Kidney (tissue), 14 donors: ENCODE measurements around the gene IMPA2. TPM values are rescaled to one million over a fixed set of nuclear protein-coding genes. Genes with fewer than 3 reads are reported as not detected.

Source experiments
- DNase-seq, 5 donors: peaks; one replicate each; pipeline ENCODE4 v3.0.0-alpha.2; 2013 to 2020
- FAIRE-seq: peaks from 2 replicates; lab custom pipeline; 2012; peaks lifted over from hg19 to GRCh38; lab: Jason Lieb, UNC
- H3K27ac ChIP-seq, 2 donors: one replicate each; pipeline ENCODE4 v1.7.0; 2013; ENCODE audit warnings: low read depth in 2 of 2, low read length in 2 of 2, inconsistent platforms in 1 of 2
- H3K27me3 ChIP-seq: one replicate; pipeline ENCODE4 v1.7.1; 2013; ENCODE audit warnings: low read length, inconsistent platforms; ENCODE audit not compliant: control insufficient read depth, insufficient read depth
- H3K36me3 ChIP-seq, 3 donors: one replicate each; pipeline versions ENCODE4 v1.7.0 to v1.7.1; 2013; ENCODE audit warnings: low read length in 3 of 3, control low read depth in 1 of 3, inconsistent platforms in 1 of 3; ENCODE audit not compliant: insufficient read depth in 3 of 3, control insufficient read depth in 2 of 3
- H3K4me1 ChIP-seq, 3 donors: one replicate each; pipeline versions ENCODE4 v1.7.0 to v1.7.1; 2013; ENCODE audit warnings: low read length in 3 of 3, inconsistent platforms in 1 of 3, low read depth in 1 of 3; ENCODE audit not compliant: control insufficient read depth in 2 of 3, insufficient read depth in 2 of 3
- H3K4me3 ChIP-seq, 3 donors: one replicate each; pipeline versions ENCODE4 v1.7.0 to v1.8.1; 2013; ENCODE audit warnings: low read length in 3 of 3, control low read depth in 1 of 3, inconsistent platforms in 1 of 3
- H3K9ac ChIP-seq, 3 donors: one replicate each; pipeline versions ENCODE4 v1.7.0 to v1.7.1; 2013; ENCODE audit warnings: low read length in 3 of 3, control low read depth in 1 of 3, inconsistent platforms in 1 of 3
- H3K9me3 ChIP-seq, 3 donors: one replicate each; pipeline versions ENCODE4 v1.7.0 to v1.7.1; 2013; ENCODE audit warnings: low read length in 3 of 3, control low read depth in 1 of 3, inconsistent platforms in 1 of 3; ENCODE audit not compliant: control insufficient read depth in 2 of 3, insufficient read depth in 1 of 3
- intact Hi-C: fragments of 100-400 bp; cut with DNase I; formaldehyde crosslinking; loops from one replicate; pipeline ENCODE4 v1.11.1; 2022
- polyA plus RNA-seq: library from polyadenylated mRNA; stranded (reverse); fragments of 350-450 nt; fragmentation: Illumina TruSeq; extraction: RNeasy Lipid Tissue Mini Kit (QIAGEN cat#74804); gene quantifications from one replicate; pipeline ENCODE4 v1.2.3, GENCODE V29; 2014; ENCODE audit warnings: low read depth, low replicate concordance; ENCODE audit not compliant: insufficient read depth
- total RNA-seq: library from RNA; stranded (reverse); fragmentation: NEBNext Ultra II Directional; extraction: Animal tissue kit (Norgen Biotek cat#: 25700); gene quantifications from one replicate; pipeline ENCODE4 v1.2.1, GENCODE V29; 2021
- TF ChIP-seq, protein P1 (sequence below): IDR thresholded peaks from 3 replicates; pipeline ENCODE4 v1.5.1; 2012; ENCODE audit warnings: mild to moderate bottlenecking, moderate library complexity, borderline replicate concordance; ENCODE audit not compliant: insufficient read depth; ENCODE audit errors: extremely low read depth
- donor health status: control.
- donor health status: control.
- donor health status: control.
- donor health status: control.
- donor health status: control.
- donor health status: DM: yes; HTN: yes; CAD: no.
- donor health status: Normal renal cell carcinoma (clear cell type).

The IMPA2 gene
- total and polyA plus RNA-seq, 2 donors from 2014 or later = 157 to 348 TPM

GRCh38 chr18:12006488-12006840, 25.2 kb downstream of the IMPA2 start:
- H3K36me3 ChIP-seq = peaks cover 0 to 36% (median 5%) of the 10 kb centered on the region in 3 donors
- no peak overlapping the region for H3K27ac ChIP-seq
- no peak overlapping the region for H3K9ac ChIP-seq

GRCh38 chr18:12007063-12007462, 25.8 kb downstream of the IMPA2 start:
- FAIRE-seq (no peak), DNase-seq (peak in 1 of 5 donors; percentile 30)
- intact Hi-C loops = no loop called here
- peaks cover 0 to 36% (median 5%) of the 10 kb centered on the region in 3 donors for H3K36me3 ChIP-seq
- no peak overlapping the region for H3K4me3 ChIP-seq
- no peak overlapping the region for H3K27ac ChIP-seq
- H3K4me1 ChIP-seq = peaks cover 0 to 24% (median 23%) of the 10 kb centered on the region in 3 donors
- TF ChIP-seq, protein P1, sequence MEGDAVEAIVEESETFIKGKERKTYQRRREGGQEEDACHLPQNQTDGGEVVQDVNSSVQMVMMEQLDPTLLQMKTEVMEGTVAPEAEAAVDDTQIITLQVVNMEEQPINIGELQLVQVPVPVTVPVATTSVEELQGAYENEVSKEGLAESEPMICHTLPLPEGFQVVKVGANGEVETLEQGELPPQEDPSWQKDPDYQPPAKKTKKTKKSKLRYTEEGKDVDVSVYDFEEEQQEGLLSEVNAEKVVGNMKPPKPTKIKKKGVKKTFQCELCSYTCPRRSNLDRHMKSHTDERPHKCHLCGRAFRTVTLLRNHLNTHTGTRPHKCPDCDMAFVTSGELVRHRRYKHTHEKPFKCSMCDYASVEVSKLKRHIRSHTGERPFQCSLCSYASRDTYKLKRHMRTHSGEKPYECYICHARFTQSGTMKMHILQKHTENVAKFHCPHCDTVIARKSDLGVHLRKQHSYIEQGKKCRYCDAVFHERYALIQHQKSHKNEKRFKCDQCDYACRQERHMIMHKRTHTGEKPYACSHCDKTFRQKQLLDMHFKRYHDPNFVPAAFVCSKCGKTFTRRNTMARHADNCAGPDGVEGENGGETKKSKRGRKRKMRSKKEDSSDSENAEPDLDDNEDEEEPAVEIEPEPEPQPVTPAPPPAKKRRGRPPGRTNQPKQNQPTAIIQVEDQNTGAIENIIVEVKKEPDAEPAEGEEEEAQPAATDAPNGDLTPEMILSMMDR = no peak
- H3K9me3 ChIP-seq = no peaks in the 10 kb centered on the region
- no peaks in the 10 kb centered on the region for H3K27me3 ChIP-seq
- H3K9ac ChIP-seq = no peak overlapping the region

More at GRCh38 chr18:12006488-12006840, 25.2 kb downstream of the IMPA2 start:
- intact Hi-C loops = no loop called here
- Histone ChIP-seq H3K4me3 (no peak overlapping the region), H3K9me3 (no peaks in the 10 kb centered on the region), H3K27me3 (no peaks in the 10 kb centered on the region), H3K4me1 (peaks cover 0 to 21% (median 20%) of the 10 kb centered on the region in 3 donors)
- DNase-seq = peak in 1 of 5 donors; percentile 45
- TF ChIP-seq, protein P1 = no peak
- no peak for FAIRE-seq

DNA sequence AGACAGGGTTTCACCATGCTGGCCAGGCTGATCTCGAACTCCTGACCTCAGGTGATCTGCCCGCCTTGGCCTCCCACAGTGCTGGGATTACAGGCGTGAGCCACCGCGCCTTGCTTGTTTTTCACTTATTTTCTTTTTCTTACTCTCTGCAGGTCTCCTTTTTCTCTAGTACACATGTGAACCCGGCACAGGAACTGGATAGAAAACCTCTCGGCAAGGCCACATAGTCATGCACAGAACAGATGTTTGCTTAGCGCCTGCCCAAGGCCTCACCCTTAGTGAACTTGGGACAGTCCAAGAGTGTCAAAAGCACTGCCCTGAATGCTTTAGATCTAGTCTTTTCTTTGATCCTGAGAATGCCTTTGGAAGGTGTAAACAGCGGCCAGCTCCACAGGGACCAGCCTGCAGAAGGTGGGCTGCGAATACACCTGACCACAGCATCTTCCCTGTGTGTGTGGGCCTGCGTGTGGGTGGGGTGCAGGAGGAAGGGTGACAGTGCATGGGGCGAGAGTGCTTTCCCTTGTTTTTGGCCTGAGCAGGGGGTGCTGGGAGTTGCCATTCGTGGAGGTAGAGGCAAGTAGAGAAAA, 27.0 kb downstream of the IMPA2 start:
- intact Hi-C loops = no loop called here
- DNase-seq (peak in 1 of 5 donors; percentile 41), FAIRE-seq (no peak)
- Histone ChIP-seq H3K27ac (no peak overlapping the region), H3K9ac (no peak overlapping the region), H3K4me3 (no peak overlapping the region), H3K4me1 (peaks cover 0 to 35% (median 29%) of the 10 kb centered on the region in 3 donors), H3K36me3 (peaks cover 0 to 36% (median 5%) of the 10 kb centered on the region in 3 donors), H3K27me3 (no peaks in the 10 kb centered on the region), H3K9me3 (no peaks in the 10 kb centered on the region)
- TF ChIP-seq, protein P1 = no peak
